Fibroblast of villous mesenchyme (primary cell): ENCODE measurements around the gene INS. TPM values are rescaled to one million over a fixed set of nuclear protein-coding genes. Genes with fewer than 3 reads are reported as not detected.

ENCODE experiments used
- DNase-seq: peaks from one replicate; pipeline ENCODE4 v3.0.0-alpha.2; 2010; ENCODE audit warnings: low read depth
- H3K4me3 ChIP-seq: 2 replicates; pipeline ENCODE4 v1.5.1; 2011; ENCODE audit warnings: low read depth, mild to moderate bottlenecking, low read length
- CTCF ChIP-seq: IDR thresholded peaks from 2 replicates; pipeline ENCODE4 v1.5.1; 2012; ENCODE audit warnings: low read depth, mild to moderate bottlenecking, low read length; ENCODE audit not compliant: insufficient read depth
- total RNA-seq: library from RNA; depleted of rRNA; stranded (reverse); fragments of >200 nt; gene quantifications from 2 replicates; pipeline ENCODE4 v1.2.3, GENCODE V29; 2012

Gene INS
- total RNA-seq, 1 donor: not detected

DNA sequence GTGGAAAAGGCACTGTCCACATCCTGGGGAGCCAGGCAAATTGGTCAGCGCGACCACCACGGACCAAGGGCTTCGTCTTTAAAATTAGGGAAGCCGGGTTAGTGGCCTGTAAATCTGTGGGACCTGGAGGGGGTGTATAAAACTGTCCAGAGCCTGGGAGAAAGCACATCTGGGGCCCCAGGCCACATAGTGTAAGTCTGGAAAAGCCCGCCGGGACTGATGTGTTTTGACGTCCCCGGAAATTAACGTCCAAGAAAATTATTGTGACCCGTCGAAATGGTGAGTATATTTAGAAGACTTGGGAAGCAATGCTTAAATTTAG, 17.6 kb downstream of the INS start:
- no peak overlapping the region for H3K4me3 ChIP-seq
- no peak for DNase-seq
- TF ChIP-seq CTCF: no peak

- TF ChIP-seq CTCF: no peak
- no peak overlapping the region for H3K4me3 ChIP-seq
- DNase-seq: peak; percentile 32
Measured at GRCh38 chr11:2142762-2143202, 18.2 kb downstream of the INS start.

DNA sequence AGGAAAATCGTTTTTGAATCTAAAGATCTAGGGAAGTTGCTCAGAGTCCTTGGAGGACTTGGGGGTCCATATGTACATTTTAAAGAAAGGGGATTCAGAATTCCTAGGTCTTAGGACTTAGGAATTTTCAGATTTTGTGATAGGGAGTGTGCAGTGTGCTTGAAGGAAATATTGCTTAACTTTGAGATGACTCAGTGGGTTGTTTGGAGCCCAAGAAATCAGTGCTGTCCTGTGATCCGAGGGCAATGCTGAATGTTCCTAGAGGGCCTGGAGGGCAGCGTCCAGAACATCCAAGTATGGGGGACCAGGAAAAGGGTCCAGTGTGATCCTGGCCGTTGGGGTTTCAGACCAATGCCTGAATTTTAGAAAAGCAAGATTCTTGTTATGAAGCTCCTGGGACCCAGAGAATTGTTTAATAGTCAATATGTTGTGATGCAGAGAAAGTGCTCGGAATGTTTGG, 18.7 kb downstream of the INS start:
- H3K4me3 ChIP-seq: no peak overlapping the region
- no peak for TF ChIP-seq CTCF
- peak; percentile 56 for DNase-seq

- DNase-seq: no peak
- H3K4me3 ChIP-seq: peak overlapping the region; percentile 33
Measured at GRCh38 chr11:2140411-2141400, 20.3 kb downstream of the INS start.

DNA sequence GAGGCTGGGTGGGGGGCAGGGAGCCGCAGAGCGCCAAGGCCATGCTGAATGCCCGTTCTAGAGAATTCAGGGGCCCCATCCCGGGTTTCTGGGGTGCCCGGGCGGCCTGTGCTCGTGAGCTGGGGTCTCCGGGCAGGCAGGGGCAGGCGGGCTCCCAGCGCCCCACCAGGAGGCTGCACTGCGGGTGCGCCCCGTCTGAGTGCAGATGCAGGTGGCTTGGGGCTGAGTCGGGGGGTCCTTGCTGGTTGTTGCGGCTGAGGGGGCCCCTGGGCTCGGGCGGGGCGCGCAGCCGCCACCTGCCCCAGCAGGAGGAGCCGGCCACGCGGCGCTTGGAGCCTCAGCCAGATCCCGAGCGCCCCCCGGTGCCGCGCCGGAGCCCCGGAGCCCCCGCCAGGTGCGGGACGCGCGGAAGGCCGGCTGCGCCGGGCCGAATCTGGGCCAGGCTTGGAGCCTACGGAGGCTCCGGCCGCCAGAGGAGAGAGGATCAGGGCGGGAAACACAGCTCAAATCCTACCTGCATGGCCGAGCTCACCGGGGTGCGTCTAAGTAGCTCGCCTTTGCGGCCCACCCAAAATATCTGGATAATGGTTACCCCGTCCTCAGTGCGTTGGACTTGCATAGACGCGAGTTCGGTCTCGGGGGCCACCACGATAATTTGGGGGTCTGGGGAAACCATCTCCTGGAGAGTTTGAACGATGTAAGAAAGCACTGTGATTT, 21.2 kb downstream of the INS start:
- DNase-seq: no peak
- H3K4me3 ChIP-seq: peak overlapping the region; percentile 39
- no peak for TF ChIP-seq CTCF

More at GRCh38 chr11:2140411-2141400, 20.3 kb downstream of the INS start:
- TF ChIP-seq CTCF: no peak

GRCh38 chr11:2139123-2139521, 21.9 kb downstream of the INS start, which contains the start of gene IGF2:
TSS of gene IGF2 (minus strand) at chr11:2139389. CDS start at chr11:2135523, 3,866 bp downstream.
- TF ChIP-seq CTCF: no peak
- H3K4me3 ChIP-seq: peak within 1 kb of the TSS; percentile 67
- peak; percentile 57 for DNase-seq
